Suprapubic skin (tissue), 4 donors: ENCODE measurements around the gene DNM3. TPM values are rescaled to one million over a fixed set of nuclear protein-coding genes. Genes with fewer than 3 reads are reported as not detected.

Experiments
- DNase-seq, 2 donors: peaks; one replicate each; pipeline ENCODE4 v3.0.0-alpha.2; 2019; ENCODE audit warnings: low spot score in 2 of 2
- H3K27ac ChIP-seq: fragments of 200-600 bp; sonication (generic); one replicate; pipeline ENCODE4 v1.5.1; 2019
- H3K27me3 ChIP-seq: fragments of 200-600 bp; sonication (generic); one replicate; pipeline ENCODE4 v1.5.1; 2019
- H3K36me3 ChIP-seq: fragments of 200-600 bp; sonication (generic); one replicate; pipeline ENCODE4 v1.5.1; 2019
- H3K4me1 ChIP-seq: fragments of 200-600 bp; sonication (generic); one replicate; pipeline ENCODE4 v1.5.1; 2019
- H3K4me3 ChIP-seq: fragments of 200-600 bp; sonication (generic); one replicate; pipeline ENCODE4 v1.5.1; 2019; ENCODE audit warnings: mild to moderate bottlenecking
- H3K9me3 ChIP-seq: fragments of 200-600 bp; sonication (generic); one replicate; pipeline ENCODE4 v1.5.1; 2019
- EP300 ChIP-seq: sonication (generic); formaldehyde crosslinking; IDR thresholded peaks from one replicate; pipeline ENCODE4 v1.6.1; 2017; ENCODE audit warnings: antibody characterized with exemption
- POLR2A ChIP-seq, 2 donors: fragments of 450-650 bp; IDR thresholded peaks; one replicate each; pipeline ENCODE4 v1.6.1; 2017; ENCODE audit warnings: antibody characterized with exemption in 2 of 2, mild to moderate bottlenecking in 2 of 2, moderate library complexity in 2 of 2
- POLR2AphosphoS5 ChIP-seq, 3 donors: sonication (generic); formaldehyde crosslinking; IDR thresholded peaks; one replicate each; pipeline ENCODE4 v1.6.1; 2017; ENCODE audit warnings: antibody characterized with exemption in 3 of 3
- WGBS: methylation state at CpG from one replicate; pipeline ENCODE4 v1.1.5; 2018; 5-methylcytosine and 5-hydroxymethylcytosine counted together
- total RNA-seq, 4 donors: library from RNA; depleted of rRNA; stranded (reverse); fragments of >200 nt; gene quantifications; one replicate each; pipeline ENCODE4 v1.1.0, GENCODE V29; 2016
- TF ChIP-seq, protein P1 (sequence below), 2 donors: fragments of 200-600 bp in 1 of 2; fragments of 450-650 bp in 1 of 2; sonication (generic) in 1 of 2; IDR thresholded peaks; one replicate each; pipeline ENCODE4 v1.5.1; 2016 to 2019; ENCODE audit warnings: antibody characterized with exemption in 2 of 2, mild to moderate bottlenecking in 1 of 2, moderate library complexity in 1 of 2

DNM3 gene
- total RNA-seq, 4 donors from 2014 or later: 1.6 to 11.7 (median 3.7) TPM

DNA sequence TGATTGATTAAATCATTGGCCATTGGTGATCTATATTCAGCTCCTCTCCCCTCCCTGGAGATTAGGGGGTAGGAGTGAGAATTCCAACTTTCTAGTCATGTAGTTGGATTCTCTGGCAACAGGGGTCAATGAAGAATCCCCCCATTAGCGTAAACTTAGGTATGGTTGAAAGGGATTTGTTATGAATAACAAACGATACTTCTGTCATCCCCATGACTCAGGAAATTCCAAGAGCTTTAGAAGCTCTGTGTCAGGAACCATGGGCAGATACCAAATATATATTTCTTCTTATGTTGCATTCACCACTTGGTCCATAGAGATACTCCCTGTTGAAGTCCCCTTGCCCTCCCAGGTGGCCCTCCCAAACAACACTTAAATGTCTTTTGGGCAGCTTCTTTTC is 124.5 kb downstream of the DNM3 start:
- 79% methylated on average over 2 of the region's 2 CpGs for WGBS
- Histone ChIP-seq H3K4me3 (no peak overlapping the region), H3K9me3 (no peaks in the 10 kb centered on the region), H3K27me3 (no peaks in the 10 kb centered on the region), H3K36me3 (no peaks in the 10 kb centered on the region), H3K27ac (no peak overlapping the region), H3K4me1 (no peaks in the 10 kb centered on the region)
- no peak for DNase-seq
- TF ChIP-seq, protein P1, sequence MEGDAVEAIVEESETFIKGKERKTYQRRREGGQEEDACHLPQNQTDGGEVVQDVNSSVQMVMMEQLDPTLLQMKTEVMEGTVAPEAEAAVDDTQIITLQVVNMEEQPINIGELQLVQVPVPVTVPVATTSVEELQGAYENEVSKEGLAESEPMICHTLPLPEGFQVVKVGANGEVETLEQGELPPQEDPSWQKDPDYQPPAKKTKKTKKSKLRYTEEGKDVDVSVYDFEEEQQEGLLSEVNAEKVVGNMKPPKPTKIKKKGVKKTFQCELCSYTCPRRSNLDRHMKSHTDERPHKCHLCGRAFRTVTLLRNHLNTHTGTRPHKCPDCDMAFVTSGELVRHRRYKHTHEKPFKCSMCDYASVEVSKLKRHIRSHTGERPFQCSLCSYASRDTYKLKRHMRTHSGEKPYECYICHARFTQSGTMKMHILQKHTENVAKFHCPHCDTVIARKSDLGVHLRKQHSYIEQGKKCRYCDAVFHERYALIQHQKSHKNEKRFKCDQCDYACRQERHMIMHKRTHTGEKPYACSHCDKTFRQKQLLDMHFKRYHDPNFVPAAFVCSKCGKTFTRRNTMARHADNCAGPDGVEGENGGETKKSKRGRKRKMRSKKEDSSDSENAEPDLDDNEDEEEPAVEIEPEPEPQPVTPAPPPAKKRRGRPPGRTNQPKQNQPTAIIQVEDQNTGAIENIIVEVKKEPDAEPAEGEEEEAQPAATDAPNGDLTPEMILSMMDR (IDR thresholded peaks at IDR 0.05): no peak
- TF ChIP-seq POLR2A (IDR thresholded peaks at IDR 0.05): no peak
- no peak for TF ChIP-seq EP300
- no peak for TF ChIP-seq POLR2AphosphoS5 (IDR thresholded peaks at IDR 0.05)

DNA sequence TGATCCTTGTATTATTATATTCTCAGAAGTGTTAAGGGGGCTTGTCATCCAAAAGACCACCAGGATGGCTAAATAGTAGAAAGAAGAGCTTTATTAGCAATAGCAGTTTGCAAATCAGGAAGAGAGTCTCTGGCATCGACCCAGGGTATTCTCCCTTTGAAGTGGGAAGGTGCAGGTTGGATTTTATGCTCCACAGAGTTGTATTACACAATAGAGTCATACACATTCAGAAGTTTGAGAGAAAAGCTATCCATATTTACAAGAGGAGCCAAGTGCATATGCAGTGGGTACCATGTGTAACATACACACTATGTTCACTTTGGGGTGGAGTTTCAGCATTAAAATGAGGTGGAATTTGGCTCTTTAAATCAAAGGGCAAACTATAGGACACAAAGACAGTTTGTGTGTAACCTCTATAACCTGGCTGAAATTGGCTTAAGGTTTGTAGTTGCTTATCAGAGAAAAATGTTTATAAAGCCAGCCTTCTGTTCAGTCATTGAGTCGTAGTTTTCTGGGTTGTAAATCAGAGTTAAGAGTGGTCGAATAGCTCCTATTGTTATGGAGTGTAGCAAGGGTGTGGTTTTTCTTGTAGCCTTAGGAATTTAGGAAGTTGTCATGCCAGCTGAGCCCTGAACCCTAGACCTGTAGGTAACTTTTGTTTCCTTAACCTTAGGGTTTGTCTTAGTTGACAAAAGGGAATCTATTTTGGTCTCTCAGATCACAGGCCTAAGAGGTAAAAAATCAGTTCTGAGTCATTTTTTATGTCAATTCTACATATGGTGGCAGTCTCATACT is 125.3 kb downstream of the DNM3 start:
- no peaks in the 10 kb centered on the region for H3K27me3 ChIP-seq
- no peaks in the 10 kb centered on the region for H3K4me1 ChIP-seq
- TF ChIP-seq, protein P1 (IDR thresholded peaks at IDR 0.05): no peak
- no peak for TF ChIP-seq POLR2A (IDR thresholded peaks at IDR 0.05)
- no peak for TF ChIP-seq POLR2AphosphoS5 (IDR thresholded peaks at IDR 0.05)
- TF ChIP-seq EP300: no peak
- 62% methylated on average over 3 of the region's 3 CpGs for WGBS
- H3K36me3 ChIP-seq: no peaks in the 10 kb centered on the region
- DNase-seq: no peak
- H3K27ac ChIP-seq: no peak overlapping the region
- H3K9me3 ChIP-seq: no peaks in the 10 kb centered on the region
- H3K4me3 ChIP-seq: no peak overlapping the region

DNA sequence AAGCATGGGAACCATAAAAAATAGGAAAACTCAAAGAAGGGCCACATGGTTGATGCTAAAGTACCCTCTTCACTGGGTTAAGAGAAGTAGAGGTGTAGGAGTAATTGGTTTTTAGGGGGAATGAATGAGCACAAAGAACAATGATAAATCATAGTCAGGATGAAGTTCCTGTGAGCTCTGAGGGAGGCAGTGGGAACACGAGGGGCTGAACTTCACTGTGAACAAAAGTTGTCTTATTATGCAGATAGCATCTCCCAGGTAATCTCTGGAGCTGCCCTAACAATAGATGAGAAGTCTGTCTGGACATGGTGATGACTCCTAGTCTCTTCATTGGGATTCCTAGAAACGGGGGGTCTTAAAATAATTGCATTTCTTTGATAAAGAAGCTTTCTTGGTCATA is 127.9 kb downstream of the DNM3 start:
- no peak for DNase-seq
- no peaks in the 10 kb centered on the region for H3K36me3 ChIP-seq
- H3K4me1 ChIP-seq: no peaks in the 10 kb centered on the region
- WGBS: 50% methylated on average over 2 of the region's 2 CpGs
- no peaks in the 10 kb centered on the region for H3K27me3 ChIP-seq
- no peak overlapping the region for H3K27ac ChIP-seq
- no peak overlapping the region for H3K4me3 ChIP-seq
- TF ChIP-seq POLR2A (IDR thresholded peaks at IDR 0.05) (no peak), POLR2AphosphoS5 (IDR thresholded peaks at IDR 0.05) (no peak), EP300 (no peak)
- TF ChIP-seq, protein P1 (IDR thresholded peaks at IDR 0.05): no peak
- H3K9me3 ChIP-seq: no peaks in the 10 kb centered on the region

DNA sequence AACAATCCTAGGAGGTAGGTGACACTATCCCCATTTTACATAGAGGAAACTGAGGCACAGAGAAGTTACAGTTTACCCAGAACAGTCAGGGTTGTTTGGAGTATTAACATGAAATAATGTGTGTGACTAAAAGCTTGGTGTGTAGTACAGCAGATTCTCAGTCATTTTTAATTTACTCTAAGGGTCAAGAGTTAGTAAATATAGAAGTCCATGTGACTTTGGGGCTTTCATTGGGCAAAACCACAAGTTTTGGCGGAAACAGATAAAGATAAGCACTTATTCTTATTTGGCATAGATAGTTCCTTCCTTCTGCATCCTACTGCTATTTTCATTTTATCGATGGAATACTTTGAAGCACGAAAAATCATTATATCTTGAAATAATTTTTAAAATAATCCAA is 128.5 kb downstream of the DNM3 start:
- Histone ChIP-seq H3K36me3 (no peaks in the 10 kb centered on the region), H3K27me3 (no peaks in the 10 kb centered on the region), H3K9me3 (no peaks in the 10 kb centered on the region), H3K4me1 (no peaks in the 10 kb centered on the region), H3K4me3 (no peak overlapping the region), H3K27ac (no peak overlapping the region)
- no peak for DNase-seq
- TF ChIP-seq, protein P1 (IDR thresholded peaks at IDR 0.05): no peak
- no peak for TF ChIP-seq POLR2A (IDR thresholded peaks at IDR 0.05)
- no peak for TF ChIP-seq EP300
- TF ChIP-seq POLR2AphosphoS5 (IDR thresholded peaks at IDR 0.05): no peak
- WGBS: 77% methylated on average over 3 of the region's 3 CpGs

DNA sequence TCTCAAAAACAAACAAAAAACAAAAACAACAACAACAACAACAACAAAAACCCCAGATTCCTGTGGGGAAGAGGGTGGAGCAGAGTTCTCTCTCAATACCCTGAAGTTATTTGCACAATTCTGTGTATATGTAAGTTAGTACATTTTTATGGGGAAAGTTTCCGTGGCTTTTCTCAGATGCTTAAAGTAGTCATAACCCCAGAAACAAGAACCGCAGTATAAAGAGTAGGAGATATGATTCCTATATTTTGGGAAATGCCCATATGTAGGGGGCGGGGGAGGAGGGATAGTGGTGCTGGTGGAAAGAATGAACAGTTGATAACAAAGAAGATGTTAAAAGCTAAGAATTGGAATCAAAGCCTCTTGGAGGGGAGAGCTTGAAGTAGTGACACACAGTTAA is 131.5 kb downstream of the DNM3 start:
- 93% methylated on average over 3 of the region's 3 CpGs for WGBS
- no peaks in the 10 kb centered on the region for H3K4me1 ChIP-seq
- H3K4me3 ChIP-seq: no peak overlapping the region
- DNase-seq: no peak
- TF ChIP-seq POLR2AphosphoS5 (IDR thresholded peaks at IDR 0.05): no peak
- TF ChIP-seq POLR2A (IDR thresholded peaks at IDR 0.05): no peak
- no peak for TF ChIP-seq EP300
- TF ChIP-seq, protein P1 (IDR thresholded peaks at IDR 0.05): no peak
- H3K36me3 ChIP-seq: no peaks in the 10 kb centered on the region
- no peaks in the 10 kb centered on the region for H3K9me3 ChIP-seq
- H3K27me3 ChIP-seq: no peaks in the 10 kb centered on the region
- no peak overlapping the region for H3K27ac ChIP-seq
